Renal cortical epithelial cell (primary cell): ENCODE data around the gene KISS1R. TPM values are rescaled to one million over a fixed set of nuclear protein-coding genes. Genes with fewer than 3 reads are reported as not detected.

ENCODE experiments used
- total RNA-seq: library from RNA; depleted of rRNA; stranded (reverse); fragments of >200 nt; gene quantifications from 2 replicates; pipeline ENCODE4 v1.2.3, GENCODE V29; 2014

Gene KISS1R
- total RNA-seq, 1 donor from 2014 or later: not detected

Other genes starting within 250 kb of the KISS1R start
- 374 and 526 TPM in 2 replicates for gene FSTL3, start 240.9 kb upstream of the KISS1R start, total RNA-seq
- gene PRSS57, start 221.9 kb upstream of the KISS1R start, total RNA-seq: not detected in 2 replicates
- 0.35 and 45.4 TPM in 2 replicates for gene PALM, start 208.4 kb upstream of the KISS1R start, total RNA-seq
- gene MISP, start 166.2 kb upstream of the KISS1R start, total RNA-seq: 6.2 and 48.4 TPM in 2 replicates
- gene PTBP1, start 119.9 kb upstream of the KISS1R start, total RNA-seq: 67.7 and 134 TPM in 2 replicates
- 0.50 and 0.87 TPM in 2 replicates for gene PLPPR3, start 95.4 kb upstream of the KISS1R start, total RNA-seq
- gene AZU1, start 89.5 kb upstream of the KISS1R start, total RNA-seq: not detected in 2 replicates
- gene PRTN3, start 76.3 kb upstream of the KISS1R start, total RNA-seq: not detected in 2 replicates
- gene ELANE, start 65.0 kb upstream of the KISS1R start, total RNA-seq: not detected in 2 replicates
- 2.1 and 3.1 TPM in 2 replicates for gene CFD, start 57.7 kb upstream of the KISS1R start, total RNA-seq
- 22.6 and 55.4 TPM in 2 replicates for gene MED16, start 24.1 kb upstream of the KISS1R start, total RNA-seq
- gene RNU6-9, start 23.8 kb upstream of the KISS1R start, total RNA-seq: not detected in 2 replicates
- gene R3HDM4, start 4.1 kb upstream of the KISS1R start, total RNA-seq: 36.6 and 38.3 TPM in 2 replicates
- 9.5 and 18.8 TPM in 2 replicates for gene ARID3A, start 8.7 kb downstream of the KISS1R start, total RNA-seq
- gene WDR18, start 67.0 kb downstream of the KISS1R start, total RNA-seq: 31.1 and 50.4 TPM in 2 replicates
- gene GRIN3B, start 83.1 kb downstream of the KISS1R start, total RNA-seq: 2.4 and 3.6 TPM in 2 replicates
- 63.4 and 114 TPM in 2 replicates for gene TMEM259, start 103.8 kb downstream of the KISS1R start, total RNA-seq
- gene RNU6-2, start 104.2 kb downstream of the KISS1R start, total RNA-seq: not detected in 2 replicates
- 312 and 501 TPM in 2 replicates for gene CNN2, start 109.3 kb downstream of the KISS1R start, total RNA-seq
- gene ABCA7, start 122.8 kb downstream of the KISS1R start, total RNA-seq: 15.6 and 24.6 TPM in 2 replicates
- 8.3 and 13.4 TPM in 2 replicates for gene ARHGAP45, start 149.8 kb downstream of the KISS1R start, total RNA-seq
- 101 and 168 TPM in 2 replicates for gene POLR2E, start 178.0 kb downstream of the KISS1R start, total RNA-seq
- gene GPX4, start 186.7 kb downstream of the KISS1R start, total RNA-seq: 205 and 337 TPM in 2 replicates